Hindlimb muscle (tissue), 1 donor: ENCODE results near the gene HOXB3. TPM values are rescaled to one million over a fixed set of nuclear protein-coding genes. Genes with fewer than 3 reads are reported as not detected.

Experiments used
- DNase-seq: peaks from one replicate; pipeline ENCODE4 v3.0.0-alpha.2; 2013
- polyA plus RNA-seq: library from polyadenylated mRNA; unstranded; fragments of 120-200 nt; gene quantifications from one replicate; pipeline ENCODE4 v1.2.1, GENCODE V29; 2013; ENCODE audit not compliant: insufficient read length

HOXB3 gene
- 9.1 TPM for polyA plus RNA-seq

DNA sequence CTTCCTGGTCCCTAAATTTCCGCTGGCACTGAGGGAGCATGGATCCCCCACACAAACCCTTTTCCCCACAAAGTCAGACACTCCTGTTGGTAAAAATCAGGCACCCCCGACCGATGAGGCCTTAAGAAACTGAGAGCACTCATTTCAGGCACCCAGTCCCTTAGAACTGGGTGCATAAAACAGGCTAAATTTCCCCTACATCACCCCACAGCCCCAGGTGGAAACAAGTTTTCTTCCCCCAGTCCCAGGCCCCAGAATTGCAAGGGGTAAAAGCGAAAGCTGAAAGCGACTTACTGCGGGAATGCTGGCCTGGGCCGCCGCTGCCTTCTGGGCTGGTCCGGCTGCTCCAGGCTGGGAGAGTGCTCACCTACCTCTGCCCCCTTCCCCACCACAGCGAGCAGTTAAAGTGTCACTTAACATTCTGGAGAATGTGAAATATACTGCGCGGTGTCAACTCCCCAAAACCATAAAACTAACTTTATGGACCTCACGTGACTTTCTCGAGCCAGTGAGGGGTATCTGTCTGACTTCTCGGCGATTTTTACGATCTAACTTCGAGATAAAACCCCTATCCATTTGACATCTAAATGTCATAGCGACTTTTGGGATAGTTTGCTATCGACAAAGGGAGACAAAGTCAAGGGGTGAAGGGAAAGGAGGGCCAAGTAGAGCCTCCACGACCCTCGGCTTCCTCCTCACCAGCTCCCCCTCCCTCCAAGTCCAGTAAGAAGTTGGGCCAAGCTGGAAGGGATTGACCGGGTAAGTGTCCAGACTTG lies at the start of gene HOXB3:
TSS of gene HOXB3 (minus strand) at position 411 of the 776 bp plus-strand sequence. CDS start 37,767 bp downstream, outside the sequence.
- no peak for DNase-seq

DNA sequence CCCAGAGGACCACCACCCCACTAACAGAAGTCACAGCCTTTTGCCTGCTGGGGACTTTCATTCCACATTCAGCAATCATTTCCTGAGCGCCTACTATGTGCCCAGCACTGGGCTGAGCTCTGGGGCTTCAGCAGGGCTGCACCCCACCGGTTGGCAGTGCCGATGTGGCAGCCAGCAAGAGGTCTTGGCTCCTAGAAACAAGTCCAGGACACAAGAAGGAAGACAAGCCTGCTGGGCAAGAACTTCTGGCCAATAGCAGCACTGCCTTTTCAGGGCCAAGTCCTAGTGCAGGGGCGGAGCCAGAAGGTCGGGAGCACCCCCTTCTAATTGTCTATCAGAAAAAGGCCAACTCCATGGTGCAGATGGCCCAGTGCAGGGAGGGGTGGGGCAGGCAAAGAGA lies 49.1 kb upstream of the HOXB3 start:
- no peak for DNase-seq

- no peak for DNase-seq
These were observed 47.6 kb upstream of the HOXB3 start for GRCh38 chr17:48637323-48638260.

GRCh38 chr17:48636177-48637018 lies 46.4 kb upstream of the HOXB3 start:
- no peak for DNase-seq

GRCh38 chr17:48634493-48635208 lies 44.6 kb upstream of the HOXB3 start:
- DNase-seq: no peak

GRCh38 chr17:48633266-48633677 lies 43.2 kb upstream of the HOXB3 start:
- no peak for DNase-seq

DNA sequence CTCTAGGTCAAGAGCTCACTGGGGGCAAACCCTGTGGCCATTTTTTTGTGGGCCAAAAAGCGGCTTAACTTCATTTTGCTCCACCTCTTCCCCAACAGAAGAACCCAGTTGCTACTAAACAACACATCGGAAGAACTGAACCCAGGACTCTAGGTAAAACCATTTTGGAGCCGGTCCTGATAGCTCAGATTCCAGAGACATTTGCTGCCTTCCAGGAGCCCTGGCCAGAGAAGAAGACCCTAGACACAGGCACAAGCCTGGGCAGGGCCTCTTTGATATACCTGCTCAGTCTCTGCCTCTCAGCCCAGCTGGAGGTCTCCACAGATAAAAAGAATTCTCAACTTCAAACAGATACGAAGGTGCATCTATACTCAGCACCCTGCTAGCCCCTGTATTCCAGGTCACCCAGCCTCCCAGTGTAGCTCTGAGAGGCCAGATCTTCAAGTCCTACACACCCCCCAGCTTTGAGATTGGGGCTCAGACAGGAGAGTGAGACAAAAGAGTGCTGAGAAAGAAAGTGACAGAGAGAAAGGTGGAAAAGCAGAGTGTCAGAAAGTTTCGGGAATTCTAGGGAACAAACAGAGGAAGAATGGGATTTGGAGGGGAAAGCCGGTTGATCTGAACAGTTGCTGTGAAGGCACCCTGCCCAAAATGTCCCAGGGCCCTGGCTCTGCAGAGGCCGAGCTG lies 42.7 kb upstream of the HOXB3 start:
- DNase-seq: no peak

- no peak for DNase-seq
These were observed 41.9 kb upstream of the HOXB3 start for GRCh38 chr17:48631693-48632578.

DNA sequence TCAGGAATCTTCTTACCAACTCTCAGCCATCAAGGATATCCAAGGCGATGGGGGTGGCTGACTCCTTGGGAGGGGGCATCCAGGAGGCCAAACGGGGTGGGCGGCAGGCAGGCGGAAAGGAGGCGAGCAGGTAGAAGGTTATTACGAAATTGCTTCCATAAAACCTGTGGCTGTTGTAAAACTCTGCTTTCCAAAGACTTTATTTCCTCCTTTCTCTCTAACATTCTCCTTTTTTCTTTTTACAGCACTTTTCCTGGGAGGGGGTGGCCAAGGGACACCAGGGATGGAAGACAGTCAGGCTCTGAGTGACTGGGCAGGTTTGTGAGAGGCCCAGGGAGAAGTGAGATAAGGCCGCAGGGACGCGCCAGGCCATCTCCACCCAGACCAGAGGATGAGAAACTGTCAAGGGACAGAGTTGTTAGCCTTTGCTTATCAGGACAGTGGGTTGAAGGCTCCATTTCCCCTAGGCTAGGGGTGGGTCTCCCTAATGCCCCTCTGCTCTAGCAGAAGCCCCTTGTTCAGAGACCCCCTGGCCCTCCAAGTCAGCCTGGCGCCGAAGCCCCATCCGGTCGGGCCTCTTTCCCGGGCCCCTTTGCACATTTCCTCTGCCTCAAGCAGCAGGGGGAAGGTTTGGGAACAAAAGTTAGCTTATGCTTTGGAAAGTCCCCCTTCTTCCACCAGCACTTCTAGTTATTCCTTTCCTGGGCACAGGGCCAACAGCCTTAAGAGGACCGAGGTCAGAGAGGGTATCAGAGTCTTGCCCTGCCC lies 41.1 kb upstream of the HOXB3 start:
- DNase-seq: no peak

DNA sequence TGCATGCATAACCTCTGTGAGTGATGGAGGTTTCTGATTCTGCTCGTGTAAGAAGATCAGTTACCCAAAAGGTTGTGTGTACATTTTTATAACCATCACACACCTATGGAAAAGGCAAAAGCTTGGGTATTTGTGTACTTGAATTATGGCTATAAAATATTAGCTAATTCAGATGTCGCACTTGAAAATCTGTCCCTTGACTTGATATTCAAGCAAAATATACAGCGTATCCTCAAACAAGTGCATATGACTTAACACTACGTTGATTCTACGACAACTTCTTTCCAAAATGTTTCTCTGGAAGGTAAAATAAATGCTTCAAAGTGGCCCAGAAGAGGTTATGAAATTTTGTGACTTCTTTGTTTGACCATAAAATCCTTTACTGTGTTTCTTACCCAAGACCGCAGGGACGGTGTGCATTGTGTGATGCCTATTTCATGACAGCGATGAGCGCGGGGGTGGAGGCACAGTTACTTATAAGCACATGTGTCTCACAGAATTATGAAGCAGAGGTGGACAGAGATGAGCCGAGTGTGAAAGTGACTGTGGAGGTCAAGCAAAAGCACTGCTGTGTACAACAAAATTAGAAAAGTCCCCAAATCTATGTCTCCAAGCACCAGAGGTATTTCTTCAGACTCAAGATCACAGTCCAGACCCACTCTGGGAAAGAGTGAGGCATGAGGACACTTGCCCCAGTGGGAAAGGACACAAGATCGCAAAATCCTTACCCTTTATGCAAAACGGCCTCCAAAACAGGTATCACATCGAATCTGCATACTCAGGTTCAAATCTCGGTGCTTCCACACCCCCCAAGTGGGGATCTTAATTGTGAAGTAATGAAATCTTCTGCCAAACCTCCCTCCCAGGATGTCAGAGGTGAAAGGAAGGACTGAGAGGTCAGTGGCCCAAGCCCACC lies 40.2 kb upstream of the HOXB3 start:
- no peak for DNase-seq

GRCh38 chr17:48629411-48629759 lies 39.3 kb upstream of the HOXB3 start:
- no peak for DNase-seq

- no peak for DNase-seq
These were observed 38.8 kb upstream of the HOXB3 start for GRCh38 chr17:48628649-48629410.

GRCh38 chr17:48627623-48628521 lies 37.8 kb upstream of the HOXB3 start:
- no peak for DNase-seq

GRCh38 chr17:48627118-48627597 lies 37.1 kb upstream of the HOXB3 start:
- no peak for DNase-seq

GRCh38 chr17:48626245-48627117 lies 36.4 kb upstream of the HOXB3 start, which contains the start of gene HOXB9:
Gene HOXB9 (minus strand): TSS chr17:48626358. CDS start chr17:48626269, 89 bp downstream.
- no peak for DNase-seq
